CD4-positive, alpha-beta memory T cell (primary cell): ENCODE results near the gene CTU1. TPM values are rescaled to one million over a fixed set of nuclear protein-coding genes. Genes with fewer than 3 reads are reported as not detected.
"Not testable (repeated sequence)": the region's sequence is repeated elsewhere in the genome, so short reads cannot be mapped to it uniquely, and the experiment has no call there.

ENCODE experiments used
- CTCF ChIA-PET: fragments of 350-600 bp; sonication (Branson Sonifier 250); formaldehyde crosslinking; loops from one replicate; lab custom pipeline; 2021; ENCODE audit warnings: inconsistent platforms; ENCODE audit not compliant: partially characterized antibody; lab: Charles Lee
- POLR2A ChIA-PET: fragments of 350-600 bp; sonication (Branson Sonifier 250); formaldehyde crosslinking; loops from one replicate; lab custom pipeline; 2021; ENCODE audit not compliant: partially characterized antibody; lab: Charles Lee
- DNase-seq, 5 donors: peaks; one replicate each; pipeline versions ENCODE4 v3.0.0 to v3.0.0-alpha.2; 2020 to 2022; ENCODE audit warnings: mixed read lengths in 1 of 5
- H3K27ac ChIP-seq: one replicate; pipeline ENCODE4 v1.7.0; 2013; ENCODE audit warnings: low read depth, low read length
- H3K27me3 ChIP-seq: 2 replicates; pipeline ENCODE4 v1.7.0; 2013; ENCODE audit warnings: mild to moderate bottlenecking, low read length, moderate library complexity; ENCODE audit not compliant: insufficient read depth
- H3K36me3 ChIP-seq: 2 replicates; pipeline ENCODE4 v1.7.0; 2013; ENCODE audit warnings: mild to moderate bottlenecking, low read length, moderate library complexity; ENCODE audit not compliant: insufficient read depth
- H3K4me1 ChIP-seq: 2 replicates; pipeline ENCODE4 v1.7.0; 2013; ENCODE audit warnings: mild to moderate bottlenecking, low read length, moderate library complexity; ENCODE audit not compliant: insufficient read depth
- H3K4me3 ChIP-seq, 2 donors: one replicate each; pipeline ENCODE4 v1.7.0; 2013; ENCODE audit warnings: low read length in 2 of 2, mild to moderate bottlenecking in 1 of 2
- H3K9me3 ChIP-seq, 2 donors: one replicate each; pipeline ENCODE4 v1.7.0; 2013; ENCODE audit warnings: low read length in 2 of 2, control low read depth in 1 of 2; ENCODE audit not compliant: control insufficient read depth in 1 of 2
- H3K27ac Mint-ChIP-seq, 7 donors: one replicate each; pipeline ENCODE4 v1.8.0; 2020 to 2021; ENCODE audit warnings: mixed read lengths in 7 of 7, mild to moderate bottlenecking in 6 of 7, inconsistent platforms in 3 of 7, moderate library complexity in 3 of 7
- H3K27me3 Mint-ChIP-seq, 2 donors: one replicate each; pipeline ENCODE4 v1.8.0; 2020 to 2021; ENCODE audit warnings: mixed read lengths in 2 of 2
- H3K36me3 Mint-ChIP-seq, 2 donors: one replicate each; pipeline ENCODE4 v1.8.0; 2020 to 2021; ENCODE audit warnings: mixed read lengths in 2 of 2, inconsistent platforms in 1 of 2, mild to moderate bottlenecking in 1 of 2
- H3K4me1 Mint-ChIP-seq, 4 donors: one replicate each; pipeline ENCODE4 v1.8.0; 2020 to 2021; ENCODE audit warnings: mixed read lengths in 4 of 4, mild to moderate bottlenecking in 1 of 4
- H3K4me3 Mint-ChIP-seq, 8 donors: one replicate each; pipeline ENCODE4 v1.8.0; 2020 to 2021; ENCODE audit warnings: mixed read lengths in 8 of 8, mild to moderate bottlenecking in 7 of 8, moderate library complexity in 6 of 8, inconsistent platforms in 3 of 8
- H3K9me3 Mint-ChIP-seq, 8 donors: one replicate each; pipeline ENCODE4 v1.8.0; 2020 to 2021; ENCODE audit warnings: mixed read lengths in 8 of 8, mild to moderate bottlenecking in 5 of 8, inconsistent platforms in 3 of 8, moderate library complexity in 1 of 8
- intact Hi-C: fragments of 100-400 bp; cut with micrococcal nuclease; formaldehyde crosslinking; loops from one replicate; pipeline ENCODE4 v1.15.1; 2023
- polyA plus RNA-seq, 2 donors: library from polyadenylated mRNA; unstranded; fragments of 300-500 nt; fragmentation: Illumina TruSeq; gene quantifications; one replicate each; pipeline ENCODE4 v1.2.3, GENCODE V29; 2021
- total RNA-seq, 2 experiments: library from RNA; stranded (reverse); gene quantifications; one replicate each; pipeline ENCODE4 v1.2.3, GENCODE V29; 2021

Gene CTU1
- total and polyA plus RNA-seq, 4 experiments from 2014 or later = 1.4 to 11.4 (median 10.3) TPM

- Histone ChIP-seq H3K9me3 (no peaks in the 10 kb centered on the region), H3K4me3 (no peak overlapping the region), H3K27ac (no peak overlapping the region), H3K27me3 (no peaks in the 10 kb centered on the region), H3K36me3 (no peaks in the 10 kb centered on the region), H3K4me1 (no peaks in the 10 kb centered on the region)
- Mint-ChIP-seq H3K27me3 (peaks cover 2 to 5% of the 10 kb centered on the region in 2 donors), H3K4me3 (no peak overlapping the region), H3K4me1 (peaks cover 0 to 10% (median 3%) of the 10 kb centered on the region in 4 donors), H3K27ac (peak overlapping the region in 1 of 7 donors; percentile 48), H3K9me3 (peaks cover 0 to 2% (median 0%) of the 10 kb centered on the region in 8 donors), H3K36me3 (no peaks in the 10 kb centered on the region)
- ChIA-PET POLR2A (no interaction called here), CTCF (no interaction called here)
- no peak for DNase-seq
- intact Hi-C loops = no loop called here
Observed at GRCh38 chr19:51145916-51146493, 37.8 kb upstream of the CTU1 start.

- intact Hi-C loops = no loop called here
- no peaks in the 10 kb centered on the region for H3K9me3 ChIP-seq
- Mint-ChIP-seq H3K27ac (no peak overlapping the region), H3K4me1 (peaks cover 0 to 10% (median 3%) of the 10 kb centered on the region in 4 donors), H3K9me3 (peaks cover 0 to 2% (median 0%) of the 10 kb centered on the region in 8 donors), H3K27me3 (peaks cover under 1 to 8% of the 10 kb centered on the region in 2 donors), H3K36me3 (no peaks in the 10 kb centered on the region), H3K4me3 (no peak overlapping the region)
- H3K27ac ChIP-seq = no peak overlapping the region
- ChIA-PET POLR2A (no interaction called here), CTCF (no interaction called here)
- no peak for DNase-seq
- no peaks in the 10 kb centered on the region for H3K4me1 ChIP-seq
- H3K27me3 ChIP-seq = no peaks in the 10 kb centered on the region
- H3K4me3 ChIP-seq = no peak overlapping the region
- no peaks in the 10 kb centered on the region for H3K36me3 ChIP-seq
Observed at GRCh38 chr19:51144482-51145045, 36.4 kb upstream of the CTU1 start.

GRCh38 chr19:51143486-51143885 lies 35.3 kb upstream of the CTU1 start:
- Mint-ChIP-seq H3K4me3 (no peak overlapping the region), H3K27ac (peak overlapping the region in 1 of 7 donors; percentile 83), H3K36me3 (no peaks in the 10 kb centered on the region), H3K27me3 (peaks cover 2 to 10% of the 10 kb centered on the region in 2 donors), H3K9me3 (peaks cover 0 to 2% (median 0%) of the 10 kb centered on the region in 8 donors), H3K4me1 (peaks cover 0 to 10% (median 3%) of the 10 kb centered on the region in 4 donors)
- intact Hi-C loops = no loop called here
- Histone ChIP-seq H3K9me3 (no peaks in the 10 kb centered on the region), H3K36me3 (no peaks in the 10 kb centered on the region), H3K27ac (no peak overlapping the region), H3K4me1 (no peaks in the 10 kb centered on the region), H3K4me3 (no peak overlapping the region), H3K27me3 (no peaks in the 10 kb centered on the region)
- POLR2A ChIA-PET = no interaction called here
- CTCF ChIA-PET = no interaction called here
- no peak for DNase-seq

- DNase-seq, H3K9me3 ChIP-seq, POLR2A ChIA-PET, H3K4me3 Mint-ChIP-seq, H3K9me3 Mint-ChIP-seq, intact Hi-C loops, H3K36me3 Mint-ChIP-seq, H3K4me3 ChIP-seq, CTCF ChIA-PET, H3K27me3 Mint-ChIP-seq, H3K27me3 ChIP-seq, H3K4me1 ChIP-seq, H3K27ac ChIP-seq, H3K36me3 ChIP-seq: not testable (repeated sequence)
- Mint-ChIP-seq H3K27ac (peak overlapping the region in 1 of 7 donors; percentile 43), H3K4me1 (peaks cover 0 to 11% (median 3%) of the 10 kb centered on the region in 4 donors)
Observed at GRCh38 chr19:51142809-51143475, 34.7 kb upstream of the CTU1 start.

GRCh38 chr19:51142119-51142518 lies 33.9 kb upstream of the CTU1 start, which contains the start of gene SIGLEC7:
SIGLEC7 (plus strand) TSS chr19:51142301; CDS start chr19:51142370, 69 bp downstream.
- Mint-ChIP-seq H3K9me3 (peaks cover 0 to 2% (median 0%) of the 10 kb centered on the region in 8 donors), H3K27me3 (peaks cover 2 to 8% of the 10 kb centered on the region in 2 donors), H3K4me3 (no peak within 1 kb of the TSS), H3K4me1 (peaks cover 4 to 16% (median 5%) of the 10 kb centered on the region in 4 donors), H3K27ac (peak within 1 kb of the TSS in 2 of 7 donors; percentile 43 to 57), H3K36me3 (no peaks in the 10 kb centered on the region)
- no peaks in the 10 kb centered on the region for H3K36me3 ChIP-seq
- no peak for DNase-seq
- intact Hi-C loops = no loop called here
- H3K4me3 ChIP-seq = no peak within 1 kb of the TSS
- no peaks in the 10 kb centered on the region for H3K9me3 ChIP-seq
- ChIA-PET POLR2A (no interaction called here), CTCF (no interaction called here)
- no peaks in the 10 kb centered on the region for H3K27me3 ChIP-seq
- H3K27ac ChIP-seq = no peak within 1 kb of the TSS
- peaks cover 4% of the 10 kb centered on the region for H3K4me1 ChIP-seq

GRCh38 chr19:51141181-51141580 lies 33.0 kb upstream of the CTU1 start:
- Mint-ChIP-seq H3K4me1 (peaks cover 7 to 25% (median 12%) of the 10 kb centered on the region in 4 donors), H3K4me3 (no peak overlapping the region), H3K27ac (peak overlapping the region in 1 of 7 donors; percentile 13), H3K36me3 (no peaks in the 10 kb centered on the region), H3K9me3 (peaks cover 0 to 2% (median 0%) of the 10 kb centered on the region in 8 donors), H3K27me3 (peaks cover 2 to 8% of the 10 kb centered on the region in 2 donors)
- Histone ChIP-seq H3K9me3 (no peaks in the 10 kb centered on the region), H3K27me3 (no peaks in the 10 kb centered on the region), H3K4me3 (no peak overlapping the region), H3K36me3 (no peaks in the 10 kb centered on the region), H3K4me1 (peaks cover 12% of the 10 kb centered on the region), H3K27ac (no peak overlapping the region)
- DNase-seq = no peak
- intact Hi-C loops = no loop called here
- ChIA-PET CTCF (no interaction called here), POLR2A (no interaction called here)

- H3K27ac Mint-ChIP-seq = no peak overlapping the region
- Histone ChIP-seq H3K9me3 (no peaks in the 10 kb centered on the region), H3K4me1 (peaks cover 12% of the 10 kb centered on the region), H3K27me3 (no peaks in the 10 kb centered on the region), H3K36me3 (no peaks in the 10 kb centered on the region), H3K27ac (no peak overlapping the region), H3K4me3 (no peak overlapping the region)
- no peak for DNase-seq
- CTCF ChIA-PET = no interaction called here
- peaks cover 0 to 5% (median 0%) of the 10 kb centered on the region in 8 donors for H3K9me3 Mint-ChIP-seq
- H3K36me3 Mint-ChIP-seq = no peaks in the 10 kb centered on the region
- POLR2A ChIA-PET = no interaction called here
- intact Hi-C loops = no loop called here
- H3K4me3 Mint-ChIP-seq = no peak overlapping the region
- peaks cover 2 to 8% of the 10 kb centered on the region in 2 donors for H3K27me3 Mint-ChIP-seq
- peaks cover 7 to 25% (median 12%) of the 10 kb centered on the region in 4 donors for H3K4me1 Mint-ChIP-seq
Observed at GRCh38 chr19:51140441-51140840, 32.2 kb upstream of the CTU1 start.
